Esophagus squamous epithelium (tissue), 5 donors: ENCODE results near the gene OLFML3. TPM values are rescaled to one million over a fixed set of nuclear protein-coding genes. Genes with fewer than 3 reads are reported as not detected.

ENCODE experiments used
- DNase-seq: peaks from one replicate; lab custom pipeline; 2025; lab: John Stamatoyannopoulos, UW
- H3K27ac ChIP-seq, 4 donors: fragments of 200-600 bp; sonication (generic); one replicate each; pipeline ENCODE4 v1.5.1; 2016 to 2019; ENCODE audit warnings: mild to moderate bottlenecking in 1 of 4
- H3K27me3 ChIP-seq, 4 donors: fragments of 200-600 bp; sonication (generic); 1 replicate in 3 of 4; 2 replicates in 1 of 4; pipeline versions ENCODE4 v1.5.1 to v1.6.0; 2017 to 2021; ENCODE audit warnings: antibody characterized with exemption in 1 of 4
- H3K36me3 ChIP-seq, 3 donors: fragments of 200-600 bp; sonication (generic); one replicate each; pipeline ENCODE4 v1.5.1; 2016 to 2019
- H3K4me1 ChIP-seq, 3 donors: fragments of 200-600 bp; sonication (generic); one replicate each; pipeline ENCODE4 v1.5.1; 2017 to 2019
- H3K4me3 ChIP-seq, 4 donors: fragments of 200-600 bp; sonication (generic); 1 replicate in 3 of 4; 2 replicates in 1 of 4; pipeline ENCODE4 v1.5.1; 2016 to 2019; ENCODE audit warnings: mild to moderate bottlenecking in 2 of 4, moderate library complexity in 1 of 4
- H3K9me3 ChIP-seq, 3 donors: fragments of 200-600 bp; sonication (generic); one replicate each; pipeline ENCODE4 v1.5.1; 2016 to 2019
- POLR2A ChIP-seq, 4 donors: fragments of 450-650 bp; IDR thresholded peaks; one replicate each; pipeline ENCODE4 v1.6.1; 2017; ENCODE audit warnings: antibody characterized with exemption in 4 of 4, mild to moderate bottlenecking in 4 of 4, moderate library complexity in 3 of 4
- WGBS, 2 donors: methylation state at CpG; one replicate each; pipeline ENCODE4 v1.1.5; 2018; 5-methylcytosine and 5-hydroxymethylcytosine counted together
- intact Hi-C: fragments of 100-400 bp; cut with DNase I; formaldehyde crosslinking; loops from one replicate; pipeline ENCODE4 v1.15.0; 2022
- total RNA-seq, 4 donors: library from RNA; depleted of rRNA; stranded (reverse); fragments of >200 nt; gene quantifications; one replicate each; pipeline ENCODE4 v1.1.0, GENCODE V29; 2016
- TF ChIP-seq, protein P1 (sequence below), 6 experiments: fragments of 450-650 bp in 4 of 6; fragments of 200-600 bp in 2 of 6; sonication (generic) in 2 of 6; IDR thresholded peaks; one replicate each; pipeline ENCODE4 v1.5.1; 2016 to 2019; ENCODE audit warnings: antibody characterized with exemption in 6 of 6, mild to moderate bottlenecking in 4 of 6, moderate library complexity in 4 of 6
- donor health status: DM: yes; HTN: yes; CAD: no.

Gene OLFML3
- total RNA-seq, 4 donors from 2014 or later, result 1.2 to 62.0 (median 9.9) TPM

GRCh38 chr1:113982949-113983348 lies 3.7 kb downstream of the OLFML3 start:
- intact Hi-C loops, result no loop called here
- H3K4me1 ChIP-seq, result peaks cover 0 to 63% (median 23%) of the 10 kb centered on the region in 3 donors
- H3K27me3 ChIP-seq, result no peaks in the 10 kb centered on the region
- H3K27ac ChIP-seq, result peak overlapping the region; percentile 67 to 87 (median 75)
- H3K4me3 ChIP-seq, result peak overlapping the region in 3 of 4 donors; percentile 17 to 48 (median 40)
- TF ChIP-seq POLR2A (IDR thresholded peaks at IDR 0.05), result no peak
- TF ChIP-seq, protein P1, sequence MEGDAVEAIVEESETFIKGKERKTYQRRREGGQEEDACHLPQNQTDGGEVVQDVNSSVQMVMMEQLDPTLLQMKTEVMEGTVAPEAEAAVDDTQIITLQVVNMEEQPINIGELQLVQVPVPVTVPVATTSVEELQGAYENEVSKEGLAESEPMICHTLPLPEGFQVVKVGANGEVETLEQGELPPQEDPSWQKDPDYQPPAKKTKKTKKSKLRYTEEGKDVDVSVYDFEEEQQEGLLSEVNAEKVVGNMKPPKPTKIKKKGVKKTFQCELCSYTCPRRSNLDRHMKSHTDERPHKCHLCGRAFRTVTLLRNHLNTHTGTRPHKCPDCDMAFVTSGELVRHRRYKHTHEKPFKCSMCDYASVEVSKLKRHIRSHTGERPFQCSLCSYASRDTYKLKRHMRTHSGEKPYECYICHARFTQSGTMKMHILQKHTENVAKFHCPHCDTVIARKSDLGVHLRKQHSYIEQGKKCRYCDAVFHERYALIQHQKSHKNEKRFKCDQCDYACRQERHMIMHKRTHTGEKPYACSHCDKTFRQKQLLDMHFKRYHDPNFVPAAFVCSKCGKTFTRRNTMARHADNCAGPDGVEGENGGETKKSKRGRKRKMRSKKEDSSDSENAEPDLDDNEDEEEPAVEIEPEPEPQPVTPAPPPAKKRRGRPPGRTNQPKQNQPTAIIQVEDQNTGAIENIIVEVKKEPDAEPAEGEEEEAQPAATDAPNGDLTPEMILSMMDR (IDR thresholded peaks at IDR 0.05), result no peak
- DNase-seq, result no peak
- H3K36me3 ChIP-seq, result no peaks in the 10 kb centered on the region
- WGBS, 2 donors, result 80 to 81% methylated on average over 1 to 3 of the region's 5 CpGs
- H3K9me3 ChIP-seq, result no peaks in the 10 kb centered on the region

GRCh38 chr1:113983391-113983790 lies 4.1 kb downstream of the OLFML3 start:
- no peak for TF ChIP-seq POLR2A (IDR thresholded peaks at IDR 0.05)
- TF ChIP-seq, protein P1 (IDR thresholded peaks at IDR 0.05), result no peak
- Histone ChIP-seq H3K27ac (peak overlapping the region; percentile 67 to 87 (median 75)), H3K4me3 (peak overlapping the region in 1 of 4 donors; percentile 40), H3K27me3 (no peaks in the 10 kb centered on the region), H3K36me3 (no peaks in the 10 kb centered on the region), H3K4me1 (peaks cover 0 to 60% (median 23%) of the 10 kb centered on the region in 3 donors), H3K9me3 (no peaks in the 10 kb centered on the region)
- no peak for DNase-seq
- WGBS, 2 donors, result 70 to 74% methylated on average over 3 to 4 of the region's 8 CpGs
- intact Hi-C loops, result no loop called here

DNA sequence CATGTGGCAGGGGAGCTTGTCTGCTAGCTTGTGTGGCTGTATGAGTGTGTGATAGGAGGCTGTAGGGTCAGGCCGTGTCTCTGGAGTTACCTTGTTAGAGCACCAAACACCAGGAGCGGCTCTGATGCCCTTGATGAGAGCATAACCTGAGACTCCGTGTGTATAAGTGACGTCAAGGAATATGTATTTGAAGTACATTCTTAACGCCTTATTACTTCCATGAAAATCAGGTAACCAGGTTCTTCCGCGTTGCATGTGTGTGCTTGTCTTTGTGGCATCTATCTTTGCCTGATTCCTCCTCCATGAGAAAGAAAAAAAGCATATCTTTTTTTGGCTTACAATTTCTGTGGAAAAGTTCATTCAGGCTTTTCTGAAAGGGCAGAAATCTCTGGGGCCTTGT lies 4.6 kb downstream of the OLFML3 start:
- no peak overlapping the region for H3K4me3 ChIP-seq
- no peaks in the 10 kb centered on the region for H3K9me3 ChIP-seq
- H3K4me1 ChIP-seq, result peaks cover 0 to 55% (median 23%) of the 10 kb centered on the region in 3 donors
- no peaks in the 10 kb centered on the region for H3K36me3 ChIP-seq
- WGBS, 2 donors, result 64 to 74% methylated on average over 7 of the region's 7 CpGs
- no peak for DNase-seq
- intact Hi-C loops, result no loop called here
- TF ChIP-seq POLR2A (IDR thresholded peaks at IDR 0.05), result no peak
- TF ChIP-seq, protein P1 (IDR thresholded peaks at IDR 0.05), result no peak
- peak overlapping the region; percentile 67 to 87 (median 75) for H3K27ac ChIP-seq
- H3K27me3 ChIP-seq, result no peaks in the 10 kb centered on the region

GRCh38 chr1:113984710-113985109 lies 5.4 kb downstream of the OLFML3 start:
- TF ChIP-seq POLR2A (IDR thresholded peaks at IDR 0.05), result no peak
- TF ChIP-seq, protein P1 (IDR thresholded peaks at IDR 0.05), result no peak
- H3K27me3 ChIP-seq, result no peaks in the 10 kb centered on the region
- H3K4me1 ChIP-seq, result peaks cover 0 to 48% (median 23%) of the 10 kb centered on the region in 3 donors
- peak overlapping the region in 2 of 4 donors; percentile 49 to 82 for H3K27ac ChIP-seq
- intact Hi-C loops, result no loop called here
- no peak for DNase-seq
- WGBS, 2 donors, result 75 to 86% methylated on average over 3 to 4 of the region's 4 CpGs
- no peaks in the 10 kb centered on the region for H3K9me3 ChIP-seq
- no peaks in the 10 kb centered on the region for H3K36me3 ChIP-seq
- H3K4me3 ChIP-seq, result no peak overlapping the region

GRCh38 chr1:113986802-113987201 lies 7.5 kb downstream of the OLFML3 start:
- WGBS, 2 donors, result 79 to 83% methylated on average over 4 to 6 of the region's 6 CpGs
- H3K36me3 ChIP-seq, result no peaks in the 10 kb centered on the region
- no peak overlapping the region for H3K4me3 ChIP-seq
- H3K4me1 ChIP-seq, result peaks cover 0 to 27% (median 16%) of the 10 kb centered on the region in 3 donors
- intact Hi-C loops, result no loop called here
- H3K27ac ChIP-seq, result no peak overlapping the region
- no peaks in the 10 kb centered on the region for H3K27me3 ChIP-seq
- TF ChIP-seq, protein P1 (IDR thresholded peaks at IDR 0.05), result no peak
- TF ChIP-seq POLR2A (IDR thresholded peaks at IDR 0.05), result no peak
- no peaks in the 10 kb centered on the region for H3K9me3 ChIP-seq
- no peak for DNase-seq
